Measurements from ENCODE around the gene RAC2.

The RAC2 gene

GRCh38 chr22:37226514-37226913 is 17.6 kb downstream of the RAC2 start:
- Histone ChIP-seq H3K4me1 (ENCODE audit: control insufficient read depth, insufficient read depth, low read length) (no peaks in the 10 kb centered on the region), H3K27me3 (ENCODE audit: control insufficient read depth, insufficient read depth, low read length) (no peaks in the 10 kb centered on the region), H3K4me3 (ENCODE audit: low read length) (no peak overlapping the region), H3K36me3 (ENCODE audit: control insufficient read depth, insufficient read depth, low read length) (no peaks in the 10 kb centered on the region), H3K27ac (ENCODE audit: low read depth, low read length) (no peak overlapping the region), H3K9ac (ENCODE audit: low read length) (no peak overlapping the region)

- H3K4me3 ChIP-seq (ENCODE audit: low read length): no peak overlapping the region
- no peaks in the 10 kb centered on the region for H3K4me1 ChIP-seq (ENCODE audit: control insufficient read depth, insufficient read depth, low read length)
- H3K9ac ChIP-seq (ENCODE audit: low read length): no peak overlapping the region
- no peak overlapping the region for H3K27ac ChIP-seq (ENCODE audit: low read depth, low read length)
- H3K36me3 ChIP-seq (ENCODE audit: control insufficient read depth, insufficient read depth, low read length): no peaks in the 10 kb centered on the region
- H3K27me3 ChIP-seq (ENCODE audit: control insufficient read depth, insufficient read depth, low read length): no peaks in the 10 kb centered on the region
Measured at GRCh38 chr22:37226087-37226486, 18.0 kb downstream of the RAC2 start.

GRCh38 chr22:37225481-37225880 is 18.6 kb downstream of the RAC2 start:
- Histone ChIP-seq H3K27me3 (ENCODE audit: control insufficient read depth, insufficient read depth, low read length) (no peaks in the 10 kb centered on the region), H3K9ac (ENCODE audit: low read length) (no peak overlapping the region), H3K36me3 (ENCODE audit: control insufficient read depth, insufficient read depth, low read length) (no peaks in the 10 kb centered on the region), H3K4me1 (ENCODE audit: control insufficient read depth, insufficient read depth, low read length) (no peaks in the 10 kb centered on the region), H3K27ac (ENCODE audit: low read depth, low read length) (no peak overlapping the region), H3K4me3 (ENCODE audit: low read length) (no peak overlapping the region)

- Histone ChIP-seq H3K36me3 (ENCODE audit: control insufficient read depth, insufficient read depth, low read length) (no peaks in the 10 kb centered on the region), H3K9ac (ENCODE audit: low read length) (no peak overlapping the region), H3K27ac (ENCODE audit: low read depth, low read length) (no peak overlapping the region), H3K27me3 (ENCODE audit: control insufficient read depth, insufficient read depth, low read length) (no peaks in the 10 kb centered on the region), H3K4me3 (ENCODE audit: low read length) (no peak overlapping the region), H3K4me1 (ENCODE audit: control insufficient read depth, insufficient read depth, low read length) (no peaks in the 10 kb centered on the region)
Measured at GRCh38 chr22:37224757-37225420, 19.2 kb downstream of the RAC2 start.

- no peak overlapping the region for H3K27ac ChIP-seq (ENCODE audit: low read depth, low read length)
- no peaks in the 10 kb centered on the region for H3K36me3 ChIP-seq (ENCODE audit: control insufficient read depth, insufficient read depth, low read length)
- no peak overlapping the region for H3K4me3 ChIP-seq (ENCODE audit: low read length)
- no peak overlapping the region for H3K9ac ChIP-seq (ENCODE audit: low read length)
- H3K4me1 ChIP-seq (ENCODE audit: control insufficient read depth, insufficient read depth, low read length): no peaks in the 10 kb centered on the region
- H3K27me3 ChIP-seq (ENCODE audit: control insufficient read depth, insufficient read depth, low read length): no peaks in the 10 kb centered on the region
Measured at GRCh38 chr22:37223965-37224551, 20.0 kb downstream of the RAC2 start.

GRCh38 chr22:37222440-37222971 is 21.6 kb downstream of the RAC2 start:
- Histone ChIP-seq H3K27me3 (ENCODE audit: control insufficient read depth, insufficient read depth, low read length) (no peaks in the 10 kb centered on the region), H3K4me3 (ENCODE audit: low read length) (no peak overlapping the region), H3K27ac (ENCODE audit: low read depth, low read length) (no peak overlapping the region), H3K9ac (ENCODE audit: low read length) (no peak overlapping the region), H3K36me3 (ENCODE audit: control insufficient read depth, insufficient read depth, low read length) (no peaks in the 10 kb centered on the region), H3K4me1 (ENCODE audit: control insufficient read depth, insufficient read depth, low read length) (no peaks in the 10 kb centered on the region)

GRCh38 chr22:37221424-37222333 is 22.4 kb downstream of the RAC2 start:
- H3K36me3 ChIP-seq (ENCODE audit: control insufficient read depth, insufficient read depth, low read length): no peaks in the 10 kb centered on the region
- no peak overlapping the region for H3K4me3 ChIP-seq (ENCODE audit: low read length)
- no peak overlapping the region for H3K9ac ChIP-seq (ENCODE audit: low read length)
- no peaks in the 10 kb centered on the region for H3K27me3 ChIP-seq (ENCODE audit: control insufficient read depth, insufficient read depth, low read length)
- no peaks in the 10 kb centered on the region for H3K4me1 ChIP-seq (ENCODE audit: control insufficient read depth, insufficient read depth, low read length)
- no peak overlapping the region for H3K27ac ChIP-seq (ENCODE audit: low read depth, low read length)

- no peaks in the 10 kb centered on the region for H3K27me3 ChIP-seq (ENCODE audit: control insufficient read depth, insufficient read depth, low read length)
- H3K36me3 ChIP-seq (ENCODE audit: control insufficient read depth, insufficient read depth, low read length): no peaks in the 10 kb centered on the region
- H3K4me1 ChIP-seq (ENCODE audit: control insufficient read depth, insufficient read depth, low read length): no peaks in the 10 kb centered on the region
- H3K4me3 ChIP-seq (ENCODE audit: low read length): no peak overlapping the region
- H3K27ac ChIP-seq (ENCODE audit: low read depth, low read length): no peak overlapping the region
- no peak overlapping the region for H3K9ac ChIP-seq (ENCODE audit: low read length)
Measured at GRCh38 chr22:37220543-37220981, 23.5 kb downstream of the RAC2 start.

- no peak overlapping the region for H3K9ac ChIP-seq (ENCODE audit: low read length)
- H3K4me3 ChIP-seq (ENCODE audit: low read length): no peak overlapping the region
- no peaks in the 10 kb centered on the region for H3K4me1 ChIP-seq (ENCODE audit: control insufficient read depth, insufficient read depth, low read length)
- H3K27ac ChIP-seq (ENCODE audit: low read depth, low read length): no peak overlapping the region
- H3K36me3 ChIP-seq (ENCODE audit: control insufficient read depth, insufficient read depth, low read length): no peaks in the 10 kb centered on the region
- H3K27me3 ChIP-seq (ENCODE audit: control insufficient read depth, insufficient read depth, low read length): no peaks in the 10 kb centered on the region
Measured at GRCh38 chr22:37219533-37219932, 24.5 kb downstream of the RAC2 start.

GRCh38 chr22:37218771-37219411 is 25.2 kb downstream of the RAC2 start:
- H3K36me3 ChIP-seq (ENCODE audit: control insufficient read depth, insufficient read depth, low read length): no peaks in the 10 kb centered on the region
- no peak overlapping the region for H3K9ac ChIP-seq (ENCODE audit: low read length)
- no peak overlapping the region for H3K4me3 ChIP-seq (ENCODE audit: low read length)
- no peaks in the 10 kb centered on the region for H3K4me1 ChIP-seq (ENCODE audit: control insufficient read depth, insufficient read depth, low read length)
- no peak overlapping the region for H3K27ac ChIP-seq (ENCODE audit: low read depth, low read length)
- no peaks in the 10 kb centered on the region for H3K27me3 ChIP-seq (ENCODE audit: control insufficient read depth, insufficient read depth, low read length)

- Histone ChIP-seq H3K9ac (ENCODE audit: low read length) (no peak overlapping the region), H3K27me3 (ENCODE audit: control insufficient read depth, insufficient read depth, low read length) (no peaks in the 10 kb centered on the region), H3K36me3 (ENCODE audit: control insufficient read depth, insufficient read depth, low read length) (no peaks in the 10 kb centered on the region), H3K4me3 (ENCODE audit: low read length) (no peak overlapping the region), H3K4me1 (ENCODE audit: control insufficient read depth, insufficient read depth, low read length) (no peaks in the 10 kb centered on the region), H3K27ac (ENCODE audit: low read depth, low read length) (no peak overlapping the region)
Measured at GRCh38 chr22:37218399-37218770, 25.7 kb downstream of the RAC2 start.

- Histone ChIP-seq H3K4me1 (ENCODE audit: control insufficient read depth, insufficient read depth, low read length) (no peaks in the 10 kb centered on the region), H3K4me3 (ENCODE audit: low read length) (no peak overlapping the region), H3K27me3 (ENCODE audit: control insufficient read depth, insufficient read depth, low read length) (no peaks in the 10 kb centered on the region), H3K36me3 (ENCODE audit: control insufficient read depth, insufficient read depth, low read length) (no peaks in the 10 kb centered on the region), H3K9ac (ENCODE audit: low read length) (no peak overlapping the region), H3K27ac (ENCODE audit: low read depth, low read length) (no peak overlapping the region)
Measured at GRCh38 chr22:37215890-37216289, 28.2 kb downstream of the RAC2 start.
